A673 (cell line): ENCODE data around the gene LIN7B. TPM values are rescaled to one million over a fixed set of nuclear protein-coding genes. Genes with fewer than 3 reads are reported as not detected.
A peak's percentile ranks its signal among the peaks of the same experiment; 100 is the strongest.
"Not testable (repeated sequence)": the region's sequence is repeated elsewhere in the genome, so short reads cannot be mapped to it uniquely, and the experiment has no call there.

Experiments
- BruUV-seq: library from RNA; stranded (reverse); fragments of 400-500 nt; replicated peaks from 2 replicates; lab custom pipeline; 2021; lab: Mats Ljungman, UMichigan
- CTCF ChIA-PET: fragments of 300-600 bp; sonication (Branson Sonifier 250); formaldehyde crosslinking; loops from one replicate; lab custom pipeline; 2022; ENCODE audit warnings: antibody characterized with exemption; lab: Charles Lee
- POLR2A ChIA-PET: fragments of 300-600 bp; sonication (Branson Sonifier 250); formaldehyde crosslinking; loops from one replicate; lab custom pipeline; 2022; ENCODE audit warnings: antibody characterized with exemption; ENCODE audit not compliant: low non-redundant PET; lab: Charles Lee
- DNase-seq: peaks from one replicate; pipeline ENCODE4 v3.0.0-alpha.2; 2015; ENCODE audit warnings: low spot score
- H3K27ac ChIP-seq: fragments of 200-600 bp; sonication (generic); 2 replicates; pipeline ENCODE4 v1.5.1; 2016; ENCODE audit warnings: mixed run types, low read depth, mild to moderate bottlenecking, mixed read lengths, antibody characterized with exemption, low read length; ENCODE audit not compliant: poor library complexity, severe bottlenecking
- H3K27me3 ChIP-seq: fragments of 200-600 bp; sonication (generic); replicated peaks from 2 replicates; pipeline ENCODE4 v1.6.1; 2017; ENCODE audit warnings: mixed run types, low read depth, mild to moderate bottlenecking, mixed read lengths, antibody characterized with exemption, low read length; ENCODE audit not compliant: insufficient read depth, poor library complexity
- H3K36me3 ChIP-seq: fragments of 200-600 bp; sonication (generic); 2 replicates; pipeline ENCODE4 v1.6.1; 2016; ENCODE audit warnings: mixed run types, mild to moderate bottlenecking, mixed read lengths, antibody characterized with exemption, low read length; ENCODE audit not compliant: insufficient read depth, poor library complexity, severe bottlenecking
- H3K4me1 ChIP-seq: fragments of 200-600 bp; sonication (generic); 2 replicates; pipeline ENCODE4 v1.6.1; 2017; ENCODE audit warnings: mixed run types, mild to moderate bottlenecking, mixed read lengths, antibody characterized with exemption, low read length; ENCODE audit not compliant: insufficient read depth, poor library complexity, severe bottlenecking
- H3K4me3 ChIP-seq: fragments of 200-600 bp; sonication (generic); 2 replicates; pipeline ENCODE4 v1.5.1; 2016; ENCODE audit warnings: low read depth, mixed run types, mild to moderate bottlenecking, mixed read lengths, low read length; ENCODE audit not compliant: poor library complexity, severe bottlenecking
- H3K9me3 ChIP-seq: fragments of 200-600 bp; sonication (generic); 2 replicates; pipeline ENCODE4 v1.6.1; 2016; ENCODE audit warnings: mixed run types, low read depth, mild to moderate bottlenecking, mixed read lengths, antibody characterized with exemption, low read length; ENCODE audit not compliant: poor library complexity, severe bottlenecking
- CTCF ChIP-seq: fragments of 300-800, 200-600 bp; sonication (generic); conservative IDR thresholded peaks from 2 replicates; pipeline ENCODE4 v1.5.1; 2017; ENCODE audit warnings: low read depth, mild to moderate bottlenecking, antibody characterized with exemption, low read length, moderate library complexity, mixed read lengths
- EZH2 ChIP-seq: fragments of 200-600 bp; sonication (generic); IDR thresholded peaks from 2 replicates; pipeline ENCODE4 v1.6.1; 2017; ENCODE audit warnings: borderline replicate concordance, low read depth, mild to moderate bottlenecking, mixed read lengths, antibody characterized with exemption, low read length; ENCODE audit not compliant: poor library complexity, severe bottlenecking
- intact Hi-C: fragments of 100-400 bp; cut with micrococcal nuclease; formaldehyde crosslinking; loops from one replicate; pipeline ENCODE4 v1.10.0; 2022; ENCODE audit not compliant: unreplicated experiment
- total RNA-seq: library from RNA; stranded (reverse); gene quantifications from 2 replicates; pipeline ENCODE4 v1.2.3, GENCODE V29; 2021

Gene LIN7B
- total RNA-seq, 1 experiment from 2014 or later = 19.9 TPM

GRCh38 chr19:49142866-49143335 is 28.7 kb downstream of the LIN7B start:
- ChIA-PET POLR2A (no interaction called here), CTCF (interaction anchor here (0.7 kb wide), 1 partner anchor 143 kb away, joined by 3 read pairs; no protein-coding TSS in a partner anchor)
- intact Hi-C loops = no loop called here
- no peaks in the 10 kb centered on the region for H3K9me3 ChIP-seq
- peak overlapping the region; percentile 49 for H3K4me3 ChIP-seq
- no peaks in the 10 kb centered on the region for H3K36me3 ChIP-seq
- BruUV-seq = no TSS peak
- peaks cover 16% of the 10 kb centered on the region for H3K4me1 ChIP-seq
- no peaks in the 10 kb centered on the region for H3K27me3 ChIP-seq
- no peak for TF ChIP-seq CTCF
- TF ChIP-seq EZH2 = no peak
- DNase-seq = peak; percentile 94
- peak overlapping the region; percentile 37 for H3K27ac ChIP-seq

- POLR2A ChIA-PET = no interaction called here
- H3K27me3 ChIP-seq = no peaks in the 10 kb centered on the region
- no peaks in the 10 kb centered on the region for H3K36me3 ChIP-seq
- CTCF ChIA-PET = interaction anchor here (0.6 to 1.8 kb wide), 5 partner anchors 18 to 63 kb away, joined by 4 to 15 read pairs (median 7); no protein-coding TSS in a partner anchor
- peak; percentile 95 for DNase-seq
- intact Hi-C loops = loop anchor here (5.0 kb wide), 1 partner anchor 62 kb away; no protein-coding TSS in a partner anchor
- peaks cover 23% of the 10 kb centered on the region for H3K4me1 ChIP-seq
- H3K9me3 ChIP-seq = no peaks in the 10 kb centered on the region
- no peak for TF ChIP-seq EZH2
- TF ChIP-seq CTCF = peak; percentile 99
- BruUV-seq = no TSS peak
- peak overlapping the region; percentile 42 for H3K4me3 ChIP-seq
- H3K27ac ChIP-seq = peak overlapping the region; percentile 13
Observed at GRCh38 chr19:49145573-49146407, 31.6 kb downstream of the LIN7B start.

GRCh38 chr19:49146408-49146770 is 32.2 kb downstream of the LIN7B start:
- DNase-seq, H3K9me3 ChIP-seq, H3K27me3 ChIP-seq, BruUV-seq, H3K27ac ChIP-seq, POLR2A ChIA-PET, H3K36me3 ChIP-seq: not testable (repeated sequence)
- CTCF ChIA-PET = interaction anchor here (1.1 to 1.8 kb wide), 4 partner anchors 18 to 53 kb away, joined by 4 to 15 read pairs (median 8); no protein-coding TSS in a partner anchor
- Histone ChIP-seq H3K4me3 (peak overlapping the region; percentile 42), H3K4me1 (peaks cover 28% of the 10 kb centered on the region)
- intact Hi-C loops = loop anchor here (5.0 kb wide), 1 partner anchor 61 kb away; no protein-coding TSS in a partner anchor
